HCT116 (cell line): Measurements from ENCODE around the gene U2AF1L4. TPM values are rescaled to one million over a fixed set of nuclear protein-coding genes. Genes with fewer than 3 reads are reported as not detected.

Source experiments
- ATAC-seq: fragments of 200-7000 bp; cut with Tn5 transposase; 2 replicates; pipeline ENCODE4 v1.9.1; 2020; ENCODE audit warnings: mild to moderate bottlenecking, moderate library complexity
- BruUV-seq: library from RNA; stranded (reverse); fragments of 400-500 nt; replicated peaks from 2 replicates; lab custom pipeline; 2021; lab: Mats Ljungman, UMichigan
- CTCF ChIA-PET: fragments of 300-600 bp; sonication (Branson Sonifier 250); formaldehyde crosslinking; loops from one replicate; lab custom pipeline; 2021; ENCODE audit warnings: antibody characterized with exemption; lab: Charles Lee
- POLR2A ChIA-PET: fragments of 300-600, 350-600 bp; sonication (Branson Sonifier 250); formaldehyde crosslinking; loops from one replicate; lab custom pipeline; 2021; ENCODE audit warnings: antibody characterized with exemption; lab: Charles Lee
- RAD21 ChIA-PET, 2 experiments: fragments of 300-600 bp; sonication (Branson Sonifier 250); formaldehyde crosslinking; loops; one replicate each; lab custom pipeline; 2023; ENCODE audit warnings: low total read pairs in 2 of 2; ENCODE audit not compliant: uncharacterized antibody in 2 of 2, unreplicated experiment in 2 of 2, low non-redundant PET in 1 of 2; lab: Charles Lee
- DNase-seq: peaks from one replicate; pipeline ENCODE4 v3.0.0-alpha.2; 2010; ENCODE audit warnings: low read depth, low spot score
- H2AFZ ChIP-seq: fragments of 200-600 bp; shearing (Covaris generic), sonication (generic); 2 replicates; pipeline ENCODE4 v1.6.1; 2017; ENCODE audit warnings: low read depth, mixed run types, mixed read lengths, antibody characterized with exemption, low read length; ENCODE audit not compliant: poor library complexity, severe bottlenecking
- H3K27ac ChIP-seq: 2 replicates; pipeline ENCODE4 v1.5.1; 2012; ENCODE audit warnings: low read depth, low read length
- H3K27me3 ChIP-seq: fragments of 200-600 bp; sonication (generic); 2 replicates; pipeline ENCODE4 v1.6.1; 2016; ENCODE audit warnings: mixed run types, low read length, mixed read lengths; ENCODE audit not compliant: insufficient read depth
- H3K36me3 ChIP-seq, 2 experiments: fragments of 200-500 bp in 1 of 2; fragments of 200-600 bp in 1 of 2; sonication (Bioruptor generic) in 1 of 2; sonication (generic) in 1 of 2; 2 replicates each; pipeline versions ENCODE4 v1.5.1 to v1.6.1; 2014 to 2016; ENCODE audit warnings: low read length in 2 of 2, inconsistent platforms in 1 of 2, mixed read lengths in 1 of 2, mixed run types in 1 of 2; ENCODE audit not compliant: insufficient read depth in 2 of 2, control insufficient read depth in 1 of 2
- H3K4me1 ChIP-seq, 2 experiments: fragments of 200-600 bp in 1 of 2; sonication (generic) in 1 of 2; 2 replicates each; pipeline versions ENCODE4 v1.5.1 to v1.6.1; 2012 to 2017; ENCODE audit warnings: low read length in 2 of 2, inconsistent platforms in 1 of 2, mild to moderate bottlenecking in 1 of 2, mixed read lengths in 1 of 2, mixed run types in 1 of 2, moderate library complexity in 1 of 2; ENCODE audit not compliant: insufficient read depth in 2 of 2, control insufficient read depth in 1 of 2
- H3K4me2 ChIP-seq: fragments of 200-600 bp; sonication (generic); 2 replicates; pipeline ENCODE4 v1.6.1; 2017; ENCODE audit warnings: mixed run types, low read length, mixed read lengths
- H3K4me3 ChIP-seq, 2 experiments: fragments of 200-600 bp in 1 of 2; sonication (generic) in 1 of 2; replicated peaks in 1 of 2; 2 replicates each; pipeline ENCODE4 v1.5.1; 2011 to 2016; ENCODE audit warnings: low read length in 2 of 2, control low read depth in 1 of 2, low read depth in 1 of 2, mild to moderate bottlenecking in 1 of 2, mixed read lengths in 1 of 2, mixed run types in 1 of 2
- H3K79me2 ChIP-seq: fragments of 200-600 bp; sonication (generic); 2 replicates; pipeline ENCODE4 v1.6.1; 2017; ENCODE audit warnings: mild to moderate bottlenecking, mixed run types, low read length, moderate library complexity, mixed read lengths; ENCODE audit not compliant: insufficient read depth
- H3K9ac ChIP-seq: fragments of 200-600 bp; sonication (generic); 2 replicates; pipeline ENCODE4 v1.6.1; 2016; ENCODE audit warnings: low read length, mixed read lengths
- H3K9me2 ChIP-seq: fragments of 200-600 bp; sonication (generic), shearing (Covaris generic); 2 replicates; pipeline ENCODE4 v1.6.1; 2017; ENCODE audit warnings: mixed run types, mild to moderate bottlenecking, moderate library complexity; ENCODE audit not compliant: insufficient read depth
- H3K9me3 ChIP-seq, 2 experiments: fragments of 200-500 bp in 1 of 2; fragments of 200-600 bp in 1 of 2; sonication (Bioruptor generic) in 1 of 2; sonication (generic) in 1 of 2; 2 replicates each; pipeline ENCODE4 v1.6.1; 2014 to 2017; ENCODE audit warnings: low read length in 2 of 2, mixed read lengths in 2 of 2, inconsistent platforms in 1 of 2, low read depth in 1 of 2, mild to moderate bottlenecking in 1 of 2, mixed run types in 1 of 2, moderate library complexity in 1 of 2; ENCODE audit not compliant: control insufficient read depth in 1 of 2, insufficient read depth in 1 of 2
- H4K20me1 ChIP-seq: fragments of 200-600 bp; sonication (generic), shearing (Covaris generic); 2 replicates; pipeline ENCODE4 v1.6.1; 2017; ENCODE audit warnings: mixed run types, mild to moderate bottlenecking, moderate library complexity; ENCODE audit not compliant: insufficient read depth
- CTCF ChIP-seq, 3 experiments: fragments of 200-600 bp in 1 of 3; sonication (generic) in 1 of 3; IDR thresholded peaks in 2 of 3; conservative IDR thresholded peaks in 1 of 3; 2 replicates each; pipeline ENCODE4 v1.5.1; 2012 to 2017; ENCODE audit warnings: low read depth in 2 of 3, low read length in 2 of 3, antibody characterized with exemption in 1 of 3, borderline replicate concordance in 1 of 3, control low read depth in 1 of 3, mild to moderate bottlenecking in 1 of 3, mixed read lengths in 1 of 3, mixed run types in 1 of 3, moderate library complexity in 1 of 3; ENCODE audit not compliant: insufficient read depth in 1 of 3
- POLR2A ChIP-seq: IDR thresholded peaks from 2 replicates; pipeline ENCODE4 v1.7.0; 2011; ENCODE audit warnings: borderline replicate concordance; ENCODE audit not compliant: insufficient read depth, insufficient read length; ENCODE audit errors: extremely low read depth
- REST ChIP-seq: IDR thresholded peaks from 2 replicates; pipeline ENCODE4 v1.6.1; 2012; ENCODE audit warnings: low read depth
- ZBTB33 ChIP-seq: IDR thresholded peaks from 2 replicates; pipeline ENCODE4 v1.6.1; 2011; ENCODE audit warnings: mild to moderate bottlenecking, low read length, moderate library complexity; ENCODE audit not compliant: insufficient replicate concordance; ENCODE audit errors: extremely low read depth
- ZNF274 ChIP-seq: fragments of 200-500 bp; sonication (Bioruptor generic); IDR thresholded peaks from 2 replicates; pipeline ENCODE4 v1.6.1; 2014; ENCODE audit warnings: mild to moderate bottlenecking, low read depth, low read length, inconsistent platforms
- intact Hi-C: fragments of 100-400 bp; cut with micrococcal nuclease; formaldehyde crosslinking; loops from 2 replicates; pipeline ENCODE4 v1.10.0; 2022
- total RNA-seq: library from RNA; stranded (reverse); gene quantifications from one replicate; pipeline ENCODE4 v1.2.1, GENCODE V29; 2021; ENCODE audit not compliant: unreplicated experiment

The U2AF1L4 gene
- total RNA-seq, 1 experiment from 2014 or later: 15.6 TPM

GRCh38 chr19:35714601-35715354 lies 30.4 kb downstream of the U2AF1L4 start:
- no TSS peak for BruUV-seq
- peaks cover 21% of the 10 kb centered on the region for H3K79me2 ChIP-seq
- no peaks in the 10 kb centered on the region for H3K9me3 ChIP-seq
- H3K4me1 ChIP-seq: peaks cover 16 to 41% of the 10 kb centered on the region in 2 experiments
- no peaks in the 10 kb centered on the region for H3K27me3 ChIP-seq
- no peak overlapping the region for H3K9ac ChIP-seq
- H4K20me1 ChIP-seq: no peaks in the 10 kb centered on the region
- no peak overlapping the region for H3K4me3 ChIP-seq
- no peaks in the 10 kb centered on the region; a peak in 2 of 4 replicates for H3K36me3 ChIP-seq
- no peaks in the 10 kb centered on the region for H3K9me2 ChIP-seq
- POLR2A ChIA-PET: no interaction called here
- no peak overlapping the region for H2AFZ ChIP-seq
- H3K4me2 ChIP-seq: no peak overlapping the region
- CTCF ChIA-PET: no interaction called here
- peak overlapping the region; percentile 2; the same call in 1 of the 2 replicates for H3K27ac ChIP-seq
- TF ChIP-seq ZBTB33 (no peak), REST (no peak), ZNF274 (no peak), POLR2A (no peak), CTCF (IDR thresholded peaks at IDR 0.05 in 2 of 3, conservative IDR thresholded peaks at IDR 0.05 in 1 of 3; ENCODE audit: borderline replicate concordance in 1 of 3, insufficient read depth in 1 of 3, low read depth in 2 of 3, low read length in 2 of 3) (peak in 2 of 3 experiments; percentile 10 to 40; a peak in 2 of 6 replicates)
- TF ChIP-seq, all 23 proteins: peak for 1
- intact Hi-C loops: loop anchor here (10.0 kb wide), 1 partner anchor 360 kb away; the partner anchor contains the start of gene FFAR3
- no peak for DNase-seq
- no peak for ATAC-seq
- RAD21 ChIA-PET: no interaction called here
